Bronchial epithelial cell (primary cell): ENCODE measurements around the gene DTL. TPM values are rescaled to one million over a fixed set of nuclear protein-coding genes. Genes with fewer than 3 reads are reported as not detected.

Source experiments
- DNase-seq: peaks from one replicate; pipeline ENCODE4 v3.0.0-alpha.2; 2010; ENCODE audit warnings: low read depth
- FAIRE-seq: peaks from 2 replicates; lab custom pipeline; 2011; peaks lifted over from hg19 to GRCh38; lab: Jason Lieb, UNC
- H3K27me3 ChIP-seq: 2 replicates; pipeline ENCODE4 v1.5.1; 2011; ENCODE audit warnings: low read length; ENCODE audit not compliant: control insufficient read depth, insufficient read depth
- H3K36me3 ChIP-seq: 2 replicates; pipeline ENCODE4 v1.5.1; 2011; ENCODE audit warnings: low read length; ENCODE audit not compliant: control insufficient read depth, insufficient read depth
- H3K4me3 ChIP-seq: 2 replicates; pipeline ENCODE4 v1.5.1; 2011; ENCODE audit warnings: mild to moderate bottlenecking, low read depth, low read length, control low read depth
- total RNA-seq: library from RNA; depleted of rRNA; stranded (reverse); fragments of >200 nt; gene quantifications from 2 replicates; pipeline ENCODE4 v1.2.1, GENCODE V29; 2014
- TF ChIP-seq, protein P1 (sequence below): IDR thresholded peaks from 2 replicates; pipeline ENCODE4 v1.5.1; 2011; ENCODE audit warnings: mild to moderate bottlenecking, moderate library complexity, low read length, control low read depth, inconsistent platforms; ENCODE audit not compliant: insufficient read depth, severe bottlenecking

Gene DTL
- total RNA-seq, 1 donor from 2014 or later, result 0.26 TPM

DNA sequence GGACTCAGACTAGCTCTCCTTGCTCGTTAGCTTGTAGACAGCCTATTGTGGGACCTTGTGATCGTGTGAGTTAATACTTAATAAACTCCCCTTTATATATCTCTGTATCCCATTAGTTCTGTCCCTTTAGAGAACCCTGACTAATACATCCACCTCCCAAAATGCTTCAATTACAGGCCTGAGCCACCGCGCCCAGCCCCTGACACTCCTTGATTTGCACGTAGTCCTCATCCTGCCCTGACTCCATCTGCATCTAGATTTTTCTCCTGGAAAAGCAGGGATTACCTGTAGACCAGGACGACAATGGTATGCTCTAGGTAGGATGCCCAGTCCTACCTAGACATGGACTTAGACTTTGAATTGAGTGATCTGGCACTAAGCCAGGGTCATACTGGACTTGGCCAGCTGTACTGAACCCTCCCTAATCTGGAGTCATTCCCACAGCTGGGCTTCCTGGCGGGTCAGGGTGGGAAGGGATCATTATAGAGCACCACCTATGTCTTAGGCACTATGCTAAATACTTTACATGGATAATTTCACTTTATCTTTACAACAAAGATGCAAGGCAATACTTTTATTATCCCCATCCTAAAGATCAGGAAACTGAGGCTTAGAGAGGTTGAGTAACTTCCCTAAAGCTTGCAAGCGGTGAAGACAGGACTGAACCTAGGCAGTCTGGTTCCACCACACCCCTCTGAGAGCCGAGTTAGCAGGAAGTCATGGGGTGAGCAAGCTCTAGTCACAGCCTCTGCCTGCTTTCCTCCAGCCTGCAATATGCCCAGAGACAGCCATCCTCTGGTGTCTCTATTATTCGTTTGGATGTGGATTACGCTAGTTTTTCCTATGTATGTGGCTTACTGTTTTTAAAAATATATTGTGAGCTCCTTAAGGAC lies 89.4 kb downstream of the DTL start:
- peak; percentile 68 for DNase-seq
- Histone ChIP-seq H3K36me3 (no peaks in the 10 kb centered on the region), H3K27me3 (no peaks in the 10 kb centered on the region), H3K4me3 (no peak overlapping the region)
- TF ChIP-seq, protein P1, sequence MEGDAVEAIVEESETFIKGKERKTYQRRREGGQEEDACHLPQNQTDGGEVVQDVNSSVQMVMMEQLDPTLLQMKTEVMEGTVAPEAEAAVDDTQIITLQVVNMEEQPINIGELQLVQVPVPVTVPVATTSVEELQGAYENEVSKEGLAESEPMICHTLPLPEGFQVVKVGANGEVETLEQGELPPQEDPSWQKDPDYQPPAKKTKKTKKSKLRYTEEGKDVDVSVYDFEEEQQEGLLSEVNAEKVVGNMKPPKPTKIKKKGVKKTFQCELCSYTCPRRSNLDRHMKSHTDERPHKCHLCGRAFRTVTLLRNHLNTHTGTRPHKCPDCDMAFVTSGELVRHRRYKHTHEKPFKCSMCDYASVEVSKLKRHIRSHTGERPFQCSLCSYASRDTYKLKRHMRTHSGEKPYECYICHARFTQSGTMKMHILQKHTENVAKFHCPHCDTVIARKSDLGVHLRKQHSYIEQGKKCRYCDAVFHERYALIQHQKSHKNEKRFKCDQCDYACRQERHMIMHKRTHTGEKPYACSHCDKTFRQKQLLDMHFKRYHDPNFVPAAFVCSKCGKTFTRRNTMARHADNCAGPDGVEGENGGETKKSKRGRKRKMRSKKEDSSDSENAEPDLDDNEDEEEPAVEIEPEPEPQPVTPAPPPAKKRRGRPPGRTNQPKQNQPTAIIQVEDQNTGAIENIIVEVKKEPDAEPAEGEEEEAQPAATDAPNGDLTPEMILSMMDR, result no peak
- FAIRE-seq, result no peak

DNA sequence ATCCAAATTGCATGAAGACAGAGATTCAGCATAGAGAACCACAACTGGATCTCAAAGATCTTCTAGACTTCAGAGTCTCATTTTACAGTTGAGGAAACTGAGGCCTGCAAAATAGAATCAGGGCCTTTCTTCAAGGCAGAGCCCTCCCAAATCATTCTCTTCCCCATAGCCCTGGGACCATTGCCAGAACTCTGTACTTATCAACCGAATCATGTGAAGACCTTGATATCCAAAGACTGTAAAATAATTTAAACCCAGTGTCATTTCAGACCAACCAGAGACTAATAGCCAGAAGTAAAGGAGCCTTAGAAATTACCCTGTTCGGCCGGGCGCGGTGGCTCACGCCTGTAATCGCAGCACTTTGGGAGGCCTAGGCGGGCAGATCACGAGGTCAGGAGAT lies 90.1 kb downstream of the DTL start:
- TF ChIP-seq, protein P1, result no peak
- Histone ChIP-seq H3K27me3 (no peaks in the 10 kb centered on the region), H3K36me3 (no peaks in the 10 kb centered on the region), H3K4me3 (no peak overlapping the region)
- DNase-seq, result no peak
- FAIRE-seq, result no peak

DNA sequence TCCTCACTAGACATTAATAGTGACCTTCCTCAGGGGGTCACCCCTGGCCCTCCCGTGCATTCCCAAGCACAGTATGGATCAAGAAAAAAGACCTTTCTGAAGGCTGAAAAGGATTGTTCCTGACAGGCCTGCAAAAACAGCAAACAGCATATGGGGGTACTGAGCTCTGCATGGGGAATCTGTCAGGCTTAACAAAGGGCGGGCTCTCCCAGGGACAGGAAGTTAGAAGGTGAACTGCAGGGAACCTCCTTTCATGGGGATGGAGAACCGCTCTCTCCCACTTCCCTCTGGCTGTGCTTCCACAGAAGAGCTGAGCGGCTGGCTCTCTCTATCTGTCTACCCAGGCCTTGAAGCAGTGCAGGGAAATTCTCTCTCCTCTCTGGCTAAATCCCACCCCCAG lies 91.7 kb downstream of the DTL start:
- H3K36me3 ChIP-seq, result no peaks in the 10 kb centered on the region
- H3K27me3 ChIP-seq, result no peaks in the 10 kb centered on the region
- FAIRE-seq (no peak), DNase-seq (no peak)
- TF ChIP-seq, protein P1, result no peak
- H3K4me3 ChIP-seq, result no peak overlapping the region

DNA sequence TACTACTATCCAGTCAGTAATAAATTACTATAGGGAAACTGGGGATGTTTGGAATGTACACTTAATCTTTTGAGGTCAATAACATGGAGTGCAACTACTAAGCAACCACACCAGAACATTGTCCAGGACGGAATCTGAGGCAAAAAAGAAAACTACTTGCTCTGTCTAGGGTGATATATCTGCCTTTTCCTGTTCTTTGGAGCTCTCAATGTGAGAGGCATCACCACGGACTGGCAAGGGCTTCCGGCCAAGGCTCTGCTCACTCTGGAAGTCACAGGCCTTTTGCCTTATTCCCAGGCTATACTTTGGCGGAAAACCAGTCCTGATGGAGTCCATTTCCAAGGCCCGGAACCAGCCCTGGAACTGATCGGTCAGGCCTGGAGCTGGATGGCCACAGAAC lies 94.2 kb downstream of the DTL start:
- TF ChIP-seq, protein P1, result no peak
- FAIRE-seq (no peak), DNase-seq (no peak)
- no peaks in the 10 kb centered on the region for H3K27me3 ChIP-seq
- H3K4me3 ChIP-seq, result no peak overlapping the region
- H3K36me3 ChIP-seq, result no peaks in the 10 kb centered on the region

DNA sequence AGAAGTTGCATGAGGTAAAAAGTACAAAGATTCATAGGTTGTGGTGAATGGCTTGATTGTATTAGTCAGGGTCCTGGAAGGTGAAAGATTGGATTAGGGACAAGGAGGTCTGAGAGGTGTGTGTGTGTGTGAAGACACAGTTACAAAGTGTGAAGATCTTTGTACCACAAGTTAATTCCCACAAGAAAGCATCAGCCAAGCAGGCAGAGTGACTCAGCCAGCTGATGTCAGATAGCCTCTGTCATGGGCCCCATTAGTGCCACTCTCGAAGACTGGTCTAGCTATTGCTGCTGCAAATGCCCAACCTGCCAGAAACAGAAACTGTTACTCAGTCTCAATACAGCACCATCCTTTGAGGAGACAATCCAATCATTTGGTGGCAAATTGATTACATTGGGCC lies 96.5 kb downstream of the DTL start:
- no peak overlapping the region for H3K4me3 ChIP-seq
- H3K27me3 ChIP-seq, result no peaks in the 10 kb centered on the region
- TF ChIP-seq, protein P1, result no peak
- H3K36me3 ChIP-seq, result no peaks in the 10 kb centered on the region
- FAIRE-seq (no peak), DNase-seq (peak; percentile 40)
